HFFc6 (cell line): ENCODE measurements around the gene PTGES. TPM values are rescaled to one million over a fixed set of nuclear protein-coding genes. Genes with fewer than 3 reads are reported as not detected.
A peak's percentile ranks its signal among the peaks of the same experiment; 100 is the strongest.

Experiments used
- DNase-seq: peaks from one replicate; pipeline ENCODE4 v3.0.0-alpha.2; 2018
- H3K27ac Mint-ChIP-seq: 2 replicates; pipeline ENCODE4 v1.8.0; 2020; ENCODE audit warnings: mild to moderate bottlenecking, mixed read lengths
- H3K27me3 Mint-ChIP-seq: 2 replicates; pipeline ENCODE4 v1.8.0; 2021; ENCODE audit warnings: mild to moderate bottlenecking, moderate library complexity, mixed read lengths; ENCODE audit not compliant: insufficient read depth
- H3K36me3 Mint-ChIP-seq: 2 replicates; pipeline ENCODE4 v1.8.0; 2021; ENCODE audit warnings: low read depth, mixed read lengths
- H3K4me1 Mint-ChIP-seq: 2 replicates; pipeline ENCODE4 v1.8.0; 2020; ENCODE audit warnings: low read depth, mixed read lengths
- H3K4me3 Mint-ChIP-seq: 2 replicates; pipeline ENCODE4 v1.8.0; 2020; ENCODE audit warnings: mild to moderate bottlenecking, moderate library complexity, mixed read lengths
- H3K9me3 Mint-ChIP-seq: 2 replicates; pipeline ENCODE4 v1.8.0; 2020; ENCODE audit warnings: mild to moderate bottlenecking, mixed read lengths
- CTCF ChIP-seq: fragments of 200-600 bp; sonication (generic); IDR thresholded peaks from 2 replicates; pipeline ENCODE4 v1.5.0; 2021; ENCODE audit warnings: antibody characterized with exemption, mild to moderate bottlenecking
- total RNA-seq, 6 experiments: library from RNA; stranded (reverse); fragmentation: NEBNext Ultra II Directional; extraction: Animal tissue kit (Norgen Biotek cat#: 25700); gene quantifications; 2 replicates in 1 of 6; 3 replicates in 5 of 6; pipeline ENCODE4 v1.2.3, GENCODE V29; 2021

Gene PTGES
- total RNA-seq, 6 experiments from 2014 or later: 11.3 to 29.6 (median 26.0) TPM

DNA sequence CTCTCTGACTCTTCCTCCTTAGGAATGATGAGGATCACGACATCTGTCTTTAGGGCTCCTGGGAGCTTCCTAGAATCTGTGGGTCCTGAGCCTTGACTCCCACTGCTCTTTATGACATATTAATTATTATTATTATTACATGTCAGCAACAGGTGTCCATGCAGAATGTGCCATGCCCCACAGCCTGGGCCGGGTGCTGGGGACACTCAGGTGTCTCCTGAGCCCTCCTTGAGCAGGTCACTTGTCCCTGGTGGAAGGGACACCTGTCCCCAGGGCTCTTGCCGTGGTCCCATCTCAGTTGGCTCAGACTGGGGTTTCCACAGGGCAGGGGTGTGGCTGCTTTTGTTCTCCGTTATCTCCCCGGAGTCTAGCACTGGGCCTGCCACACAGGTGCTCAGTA is 34.2 kb downstream of the PTGES start:
- Mint-ChIP-seq H3K4me3 (no peak overlapping the region), H3K36me3 (peaks cover 17% of the 10 kb centered on the region; the same call in 1 of the 2 replicates), H3K27me3 (no peaks in the 10 kb centered on the region; the same call in 1 of the 2 replicates), H3K27ac (no peak overlapping the region; the same call in 1 of the 2 replicates), H3K4me1 (peaks cover 23% of the 10 kb centered on the region), H3K9me3 (no peaks in the 10 kb centered on the region)
- no peak for TF ChIP-seq CTCF
- DNase-seq: no peak

GRCh38 chr9:129717991-129718390 is 34.9 kb downstream of the PTGES start:
- no peak for TF ChIP-seq CTCF

GRCh38 chr9:129716091-129716490 is 36.8 kb downstream of the PTGES start:
- peaks cover 46% of the 10 kb centered on the region for H3K4me1 Mint-ChIP-seq
- no peaks in the 10 kb centered on the region for H3K9me3 Mint-ChIP-seq
- peak overlapping the region; percentile 59; the same call in 1 of the 2 replicates for H3K27ac Mint-ChIP-seq
- no peaks in the 10 kb centered on the region; the same call in 1 of the 2 replicates for H3K27me3 Mint-ChIP-seq
- H3K36me3 Mint-ChIP-seq: peaks cover 17% of the 10 kb centered on the region; the same call in 1 of the 2 replicates
- no peak for TF ChIP-seq CTCF
- H3K4me3 Mint-ChIP-seq: peak overlapping the region; percentile 6; the same call in 1 of the 2 replicates
- no peak for DNase-seq

More at GRCh38 chr9:129717991-129718390, 34.9 kb downstream of the PTGES start:
- H3K27ac Mint-ChIP-seq: no peak overlapping the region
- H3K4me3 Mint-ChIP-seq: no peak overlapping the region
- H3K9me3 Mint-ChIP-seq: no peaks in the 10 kb centered on the region
- no peak for DNase-seq
- H3K4me1 Mint-ChIP-seq: peaks cover 27% of the 10 kb centered on the region
- H3K36me3 Mint-ChIP-seq: peaks cover 17% of the 10 kb centered on the region; the same call in 1 of the 2 replicates
- H3K27me3 Mint-ChIP-seq: no peaks in the 10 kb centered on the region; the same call in 1 of the 2 replicates

GRCh38 chr9:129714511-129715061 is 38.3 kb downstream of the PTGES start:
- TF ChIP-seq CTCF: no peak
- H3K4me3 Mint-ChIP-seq: peak overlapping the region; percentile 57; the same call in 1 of the 2 replicates
- H3K36me3 Mint-ChIP-seq: 0 out of 2 replicates have a peak, but pooled peaks cover 9% of the 10 kb centered on the region
- no peaks in the 10 kb centered on the region; the same call in none of the 2 replicates for H3K27me3 Mint-ChIP-seq
- DNase-seq: no peak
- no peaks in the 10 kb centered on the region for H3K9me3 Mint-ChIP-seq
- H3K27ac Mint-ChIP-seq: peak overlapping the region; percentile 64; the same call in 1 of the 2 replicates
- peaks cover 58% of the 10 kb centered on the region for H3K4me1 Mint-ChIP-seq

DNA sequence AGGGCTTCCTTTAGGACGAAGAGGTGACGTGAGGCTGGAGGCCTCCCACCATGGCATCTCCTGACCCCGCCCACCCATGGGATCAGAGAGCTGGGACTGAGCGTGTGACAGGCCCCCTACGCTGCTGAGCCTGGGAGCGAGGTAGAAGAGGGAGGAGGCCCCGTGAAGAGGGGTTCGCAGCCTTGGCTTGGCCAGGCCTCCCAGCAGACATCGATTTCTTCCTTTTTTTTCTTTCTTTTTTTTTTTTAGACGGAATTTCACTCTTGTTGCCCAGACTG is 39.5 kb downstream of the PTGES start:
- Mint-ChIP-seq H3K9me3 (no peaks in the 10 kb centered on the region), H3K4me3 (peak overlapping the region; percentile 79), H3K36me3 (0 out of 2 replicates have a peak, but pooled peaks cover 9% of the 10 kb centered on the region), H3K27ac (peak overlapping the region; percentile 98), H3K4me1 (peaks cover 68% of the 10 kb centered on the region), H3K27me3 (no peaks in the 10 kb centered on the region; the same call in none of the 2 replicates)
- DNase-seq: no peak
- no peak for TF ChIP-seq CTCF
